GM23338 (cell line): ENCODE measurements around the gene S100P. TPM values are rescaled to one million over a fixed set of nuclear protein-coding genes. Genes with fewer than 3 reads are reported as not detected.

Source experiments
- ATAC-seq: fragments of 200-7000 bp; cut with Tn5 transposase; 3 replicates; pipeline ENCODE4 v1.9.1; 2020
- DNase-seq: peaks from one replicate; pipeline ENCODE4 v3.0.0-alpha.2; 2015; ENCODE audit warnings: low spot score
- H2AFZ ChIP-seq: fragments of 200-600 bp; sonication (generic); 2 replicates; pipeline ENCODE4 v1.8.0; 2016; ENCODE audit warnings: antibody characterized with exemption, mild to moderate bottlenecking, moderate library complexity
- H3F3A ChIP-seq: fragments of 200-600 bp; sonication (generic); replicated peaks from 2 replicates; pipeline ENCODE4 v1.8.0; 2017; ENCODE audit warnings: antibody characterized with exemption, mixed run types, low read depth
- H3K27ac ChIP-seq: fragments of 200-600 bp; sonication (generic); 2 replicates; pipeline ENCODE4 v1.6.1; 2016; ENCODE audit warnings: low read depth
- H3K27me3 ChIP-seq: fragments of 200-600 bp; sonication (generic); 2 replicates; pipeline ENCODE4 v1.8.0; 2016; ENCODE audit warnings: mild to moderate bottlenecking, mixed run types, moderate library complexity; ENCODE audit not compliant: insufficient read depth
- H3K36me3 ChIP-seq: fragments of 200-600 bp; sonication (generic); 2 replicates; pipeline ENCODE4 v1.8.0; 2016; ENCODE audit warnings: mild to moderate bottlenecking; ENCODE audit not compliant: insufficient read depth
- H3K4me1 ChIP-seq: fragments of 200-600 bp; sonication (generic); 2 replicates; pipeline ENCODE4 v1.8.0; 2016; ENCODE audit warnings: mild to moderate bottlenecking, moderate library complexity; ENCODE audit not compliant: insufficient read depth
- H3K4me2 ChIP-seq: fragments of 200-600 bp; sonication (generic); 2 replicates; pipeline ENCODE4 v1.7.1; 2017; ENCODE audit warnings: mixed run types
- H3K4me3 ChIP-seq: fragments of 200-600 bp; sonication (generic); 2 replicates; pipeline ENCODE4 v1.6.1; 2016; ENCODE audit warnings: mixed run types
- H3K79me2 ChIP-seq: fragments of 200-600 bp; sonication (generic); replicated peaks from 2 replicates; pipeline ENCODE4 v1.8.0; 2017; ENCODE audit warnings: mild to moderate bottlenecking; ENCODE audit not compliant: insufficient read depth
- H3K9me2 ChIP-seq: fragments of 200-600 bp; sonication (generic); 2 replicates; pipeline ENCODE4 v1.8.0; 2017; ENCODE audit not compliant: insufficient read depth
- H4K20me1 ChIP-seq: fragments of 200-600 bp; sonication (generic); replicated peaks from 2 replicates; pipeline ENCODE4 v1.8.0; 2017; ENCODE audit warnings: mild to moderate bottlenecking; ENCODE audit not compliant: insufficient read depth
- H3K27ac Mint-ChIP-seq: 2 replicates; pipeline ENCODE4 v1.8.0; 2020; ENCODE audit warnings: inconsistent platforms, mild to moderate bottlenecking, moderate library complexity, mixed read lengths
- H3K27me3 Mint-ChIP-seq: 3 replicates; pipeline ENCODE4 v1.8.0; 2022; ENCODE audit warnings: low read depth, mild to moderate bottlenecking, moderate library complexity, mixed read lengths, inconsistent platforms; ENCODE audit not compliant: insufficient read depth, poor library complexity
- H3K36me3 Mint-ChIP-seq: 3 replicates; pipeline ENCODE4 v1.8.0; 2021; ENCODE audit warnings: low read depth, mild to moderate bottlenecking, inconsistent platforms, moderate library complexity, mixed read lengths
- H3K4me1 Mint-ChIP-seq: 3 replicates; pipeline ENCODE4 v1.8.0; 2020; ENCODE audit warnings: mild to moderate bottlenecking, inconsistent platforms, mixed read lengths
- H3K4me3 Mint-ChIP-seq: 3 replicates; pipeline ENCODE4 v1.8.0; 2021; ENCODE audit warnings: moderate library complexity, mild to moderate bottlenecking, inconsistent platforms, mixed read lengths
- H3K9me3 Mint-ChIP-seq: 3 replicates; pipeline ENCODE4 v1.8.0; 2020; ENCODE audit warnings: moderate library complexity, mild to moderate bottlenecking, inconsistent platforms, mixed read lengths
- CREB1 ChIP-seq: fragments of 250-450 bp; sonication (Bioruptor Pico); IDR thresholded peaks from 2 replicates; pipeline ENCODE4 v1.5.0; 2020; ENCODE audit warnings: low read depth, mild to moderate bottlenecking, moderate library complexity
- CTCF ChIP-seq, 2 experiments: fragments of 200-600 bp in 1 of 2; sonication (generic) in 1 of 2; conservative IDR thresholded peaks; 2 replicates each; pipeline versions ENCODE4 v1.5.1 to v1.6.1; 2016 to 2017; ENCODE audit warnings: antibody characterized with exemption in 2 of 2, low read depth in 2 of 2, mild to moderate bottlenecking in 2 of 2, moderate library complexity in 1 of 2
- ETS1 ChIP-seq: IDR thresholded peaks from 2 replicates; pipeline ENCODE4 v1.6.1; 2016; ENCODE audit warnings: antibody characterized with exemption
- EZH2 ChIP-seq: fragments of 200-600 bp; sonication (generic); IDR thresholded peaks from one replicate; pipeline ENCODE4 v1.8.0; 2017; ENCODE audit warnings: antibody characterized with exemption, mild to moderate bottlenecking, low read depth; ENCODE audit not compliant: unreplicated experiment
- JUNB ChIP-seq: IDR thresholded peaks from one replicate; pipeline ENCODE4 v1.6.1; 2016; ENCODE audit warnings: antibody characterized with exemption; ENCODE audit not compliant: unreplicated experiment
- NANOG ChIP-seq: IDR thresholded peaks from 2 replicates; pipeline ENCODE4 v1.6.1; 2016; ENCODE audit warnings: antibody characterized with exemption, borderline replicate concordance
- POLR2AphosphoS5 ChIP-seq: IDR thresholded peaks from 2 replicates; pipeline ENCODE4 v1.6.1; 2016; ENCODE audit warnings: antibody characterized with exemption, low read depth
- REST ChIP-seq: IDR thresholded peaks from one replicate; pipeline ENCODE4 v1.6.1; 2018; ENCODE audit warnings: antibody characterized with exemption; ENCODE audit not compliant: unreplicated experiment
- STAT1 ChIP-seq: IDR thresholded peaks from one replicate; pipeline ENCODE4 v1.6.1; 2016; ENCODE audit warnings: antibody characterized with exemption; ENCODE audit not compliant: unreplicated experiment
- ZNF114 ChIP-seq: fragments of 250-450 bp; sonication (Bioruptor Pico); IDR thresholded peaks from 2 replicates; pipeline ENCODE4 v1.5.0; 2020; ENCODE audit warnings: mild to moderate bottlenecking, moderate library complexity
- ZNF331 ChIP-seq: fragments of 250-450 bp; sonication (Bioruptor Pico); IDR thresholded peaks from 2 replicates; pipeline ENCODE4 v1.5.0; 2020; ENCODE audit warnings: low read depth, mild to moderate bottlenecking, moderate library complexity
- ZNF462 ChIP-seq: fragments of 250-450 bp; sonication (Bioruptor Pico); IDR thresholded peaks from 2 replicates; pipeline ENCODE4 v1.5.0; 2020; ENCODE audit warnings: mild to moderate bottlenecking, moderate library complexity
- polyA plus RNA-seq: library from polyadenylated mRNA; unstranded; fragments of >200 nt; fragmentation: Nextera tagmentation; extraction: Ambion mirVana; gene quantifications from 2 replicates; pipeline ENCODE4 v1.2.1, GENCODE V29; 2016
- total RNA-seq: library from RNA; depleted of rRNA; stranded (reverse); fragments of >200 nt; shearing (Covaris generic); gene quantifications from 2 replicates; pipeline ENCODE4 v1.2.3, GENCODE V29; 2014

S100P gene
- total and polyA plus RNA-seq, 2 experiments from 2014 or later = 0.32 TPM; not detected in 1

- Mint-ChIP-seq H3K27ac (no peak overlapping the region), H3K27me3 (peaks cover 25% of the 10 kb centered on the region), H3K9me3 (no peaks in the 10 kb centered on the region), H3K4me3 (no peak overlapping the region), H3K4me1 (peaks cover 4% of the 10 kb centered on the region; the same call in 2 of the 3 replicates), H3K36me3 (no peaks in the 10 kb centered on the region)
- Histone ChIP-seq H3F3A (no peaks in the 10 kb centered on the region; the same call in 1 of the 2 replicates), H3K27me3 (peaks cover 44% of the 10 kb centered on the region), H3K4me3 (no peak overlapping the region), H2AFZ (peak overlapping the region; percentile 97), H3K4me2 (peak overlapping the region; percentile 79; the same call in 1 of the 2 replicates), H3K9me2 (no peaks in the 10 kb centered on the region), H4K20me1 (no peaks in the 10 kb centered on the region), H3K27ac (no peak overlapping the region), H3K79me2 (no peaks in the 10 kb centered on the region), H3K36me3 (no peaks in the 10 kb centered on the region), H3K4me1 (peaks cover 9% of the 10 kb centered on the region)
- TF ChIP-seq STAT1 = no peak
- TF ChIP-seq JUNB = no peak
- TF ChIP-seq REST = no peak
- TF ChIP-seq ZNF114 (CRISPR knock-in tag) = no peak
- no peak for TF ChIP-seq EZH2
- no peak for TF ChIP-seq ZNF331 (CRISPR knock-in tag)
- TF ChIP-seq CREB1 (CRISPR knock-in tag) = no peak
- TF ChIP-seq ZNF462 (CRISPR knock-in tag) = no peak
- no peak for TF ChIP-seq NANOG
- no peak for TF ChIP-seq CTCF (conservative IDR thresholded peaks at IDR 0.05; ENCODE audit: low read depth in 2 of 2)
- TF ChIP-seq ETS1 = no peak
- no peak for TF ChIP-seq POLR2AphosphoS5
- no peak for DNase-seq
- peak; percentile 27 for ATAC-seq
Observed at GRCh38 chr4:6657242-6658208, 36.2 kb upstream of the S100P start.
